Measurements from ENCODE around the gene NLRC3. TPM values are rescaled to one million over a fixed set of nuclear protein-coding genes. Genes with fewer than 3 reads are reported as not detected.
A peak's percentile ranks its signal among the peaks of the same experiment; 100 is the strongest.

The NLRC3 gene
- total RNA-seq, 1 donor from 2014 or later = 22.2 TPM

DNA sequence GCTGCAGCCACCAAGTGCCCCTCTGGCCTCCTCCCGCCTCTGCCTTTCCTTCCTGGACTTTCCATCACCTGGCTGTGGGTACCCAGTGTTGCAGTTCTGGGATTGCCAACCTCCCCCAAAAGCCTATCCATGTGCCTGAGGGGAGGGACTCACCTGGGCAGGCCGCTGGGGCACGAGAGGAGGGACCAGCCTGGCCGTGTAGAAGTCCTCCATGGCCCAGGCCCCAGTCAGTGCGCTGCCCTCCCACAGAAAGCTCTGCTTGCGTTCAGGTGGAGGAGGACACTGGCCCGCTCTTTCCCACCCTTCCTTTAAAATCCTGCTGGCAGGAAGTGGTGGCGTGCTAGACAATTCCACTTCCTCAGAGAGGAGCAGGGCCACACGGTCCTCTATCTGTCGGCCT lies 20.0 kb upstream of the NLRC3 start:
- no peaks in the 10 kb centered on the region for H3K9me3 Mint-ChIP-seq
- H3K4me1 Mint-ChIP-seq = no peaks in the 10 kb centered on the region
- H3K36me3 Mint-ChIP-seq (ENCODE audit: low read depth) = peaks cover 38% of the 10 kb centered on the region
- CTCF ChIA-PET = no interaction called here
- H3K27me3 Mint-ChIP-seq = no peaks in the 10 kb centered on the region
- DNase-seq (no peak), ATAC-seq (ENCODE audit: low read depth) (no peak)
- POLR2A ChIA-PET = no interaction called here
- no peak overlapping the region for H3K27ac Mint-ChIP-seq
- TF ChIP-seq, protein P1, sequence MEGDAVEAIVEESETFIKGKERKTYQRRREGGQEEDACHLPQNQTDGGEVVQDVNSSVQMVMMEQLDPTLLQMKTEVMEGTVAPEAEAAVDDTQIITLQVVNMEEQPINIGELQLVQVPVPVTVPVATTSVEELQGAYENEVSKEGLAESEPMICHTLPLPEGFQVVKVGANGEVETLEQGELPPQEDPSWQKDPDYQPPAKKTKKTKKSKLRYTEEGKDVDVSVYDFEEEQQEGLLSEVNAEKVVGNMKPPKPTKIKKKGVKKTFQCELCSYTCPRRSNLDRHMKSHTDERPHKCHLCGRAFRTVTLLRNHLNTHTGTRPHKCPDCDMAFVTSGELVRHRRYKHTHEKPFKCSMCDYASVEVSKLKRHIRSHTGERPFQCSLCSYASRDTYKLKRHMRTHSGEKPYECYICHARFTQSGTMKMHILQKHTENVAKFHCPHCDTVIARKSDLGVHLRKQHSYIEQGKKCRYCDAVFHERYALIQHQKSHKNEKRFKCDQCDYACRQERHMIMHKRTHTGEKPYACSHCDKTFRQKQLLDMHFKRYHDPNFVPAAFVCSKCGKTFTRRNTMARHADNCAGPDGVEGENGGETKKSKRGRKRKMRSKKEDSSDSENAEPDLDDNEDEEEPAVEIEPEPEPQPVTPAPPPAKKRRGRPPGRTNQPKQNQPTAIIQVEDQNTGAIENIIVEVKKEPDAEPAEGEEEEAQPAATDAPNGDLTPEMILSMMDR (IDR thresholded peaks at IDR 0.05) = no peak
- intact Hi-C loops (cut with micrococcal nuclease) = no loop called here
- H3K4me3 Mint-ChIP-seq = no peak overlapping the region

DNA sequence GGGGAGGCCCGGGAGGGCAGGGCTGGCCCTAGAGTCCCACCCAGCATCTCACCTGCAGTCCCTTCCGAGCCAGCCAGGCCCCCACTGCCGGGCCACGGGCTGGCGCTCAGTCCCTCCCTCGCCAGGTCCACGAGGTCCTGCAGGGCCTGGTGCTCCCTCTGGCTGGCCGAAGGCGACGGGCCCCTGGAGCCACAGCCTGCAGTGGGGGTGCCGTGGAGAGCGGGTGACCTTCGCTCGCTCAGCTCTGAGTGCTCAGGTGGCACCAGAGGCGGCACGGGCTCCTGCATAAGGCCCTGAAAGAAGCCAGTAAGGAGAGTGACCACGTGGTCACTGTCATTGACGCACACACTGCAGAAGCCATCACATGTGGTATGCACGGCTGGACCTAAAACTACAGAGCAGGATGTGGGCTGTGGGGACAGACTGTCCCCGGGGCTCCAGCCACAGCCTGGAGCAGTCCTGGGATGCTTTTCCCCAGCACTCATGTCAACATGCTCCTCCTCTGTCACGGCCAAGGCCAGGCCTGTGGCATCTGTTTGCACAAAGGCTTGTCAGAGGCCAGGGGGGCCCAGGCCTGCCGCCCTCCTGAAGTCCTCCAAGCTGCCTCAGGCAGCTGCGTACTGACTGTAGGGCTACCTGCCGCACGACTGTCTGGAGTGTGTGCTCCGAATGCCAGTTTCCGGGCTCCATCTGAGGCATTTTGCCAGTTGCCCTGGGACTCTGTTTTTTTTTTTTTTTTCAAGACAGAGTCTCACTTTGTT lies 19.1 kb upstream of the NLRC3 start:
- CTCF ChIA-PET = no interaction called here
- no peak for ATAC-seq (ENCODE audit: low read depth)
- no peaks in the 10 kb centered on the region for H3K9me3 Mint-ChIP-seq

DNA sequence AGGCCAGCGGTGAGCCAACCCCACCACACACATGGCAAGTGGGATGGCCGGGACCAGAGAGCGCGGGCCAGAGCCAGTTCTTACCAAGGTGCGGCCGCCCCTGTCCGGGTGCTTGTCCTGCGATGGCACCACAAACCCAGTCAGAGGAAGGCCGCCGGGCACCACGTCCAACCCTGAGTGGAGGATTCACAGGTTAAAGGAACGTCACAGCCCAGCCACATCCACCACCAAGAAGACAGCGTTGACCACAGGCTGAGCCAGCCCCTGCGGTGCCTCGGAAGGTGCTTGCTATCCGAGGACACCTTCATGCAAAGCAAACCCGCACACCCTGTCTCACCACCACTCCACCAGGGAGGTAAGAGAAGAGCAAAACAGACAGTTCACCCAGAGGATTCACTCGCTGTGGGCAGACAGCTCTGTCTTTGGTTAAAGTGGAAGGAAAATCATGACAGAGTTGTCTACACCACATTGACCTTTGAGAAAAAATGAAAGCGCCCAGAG lies 18.4 kb upstream of the NLRC3 start:
- TF ChIP-seq, protein P1 (IDR thresholded peaks at IDR 0.05) = no peak
- intact Hi-C loops (cut with micrococcal nuclease) = no loop called here
- Mint-ChIP-seq H3K27ac (peak overlapping the region; percentile 19), H3K4me3 (no peak overlapping the region), H3K36me3 (ENCODE audit: low read depth) (peaks cover 37% of the 10 kb centered on the region), H3K9me3 (no peaks in the 10 kb centered on the region), H3K4me1 (no peaks in the 10 kb centered on the region), H3K27me3 (no peaks in the 10 kb centered on the region)
- DNase-seq = no peak
- no peak for ATAC-seq (ENCODE audit: low read depth)
- ChIA-PET POLR2A (no interaction called here), CTCF (no interaction called here)

More for the DNA sequence above, 19.1 kb upstream of the NLRC3 start:
- Mint-ChIP-seq H3K27ac (no peak overlapping the region), H3K36me3 (ENCODE audit: low read depth) (peaks cover 38% of the 10 kb centered on the region), H3K4me1 (no peaks in the 10 kb centered on the region), H3K27me3 (no peaks in the 10 kb centered on the region), H3K4me3 (no peak overlapping the region)
- POLR2A ChIA-PET = no interaction called here
- TF ChIP-seq, protein P1 (IDR thresholded peaks at IDR 0.05) = no peak
- intact Hi-C loops (cut with micrococcal nuclease) = no loop called here
- no peak for DNase-seq

DNA sequence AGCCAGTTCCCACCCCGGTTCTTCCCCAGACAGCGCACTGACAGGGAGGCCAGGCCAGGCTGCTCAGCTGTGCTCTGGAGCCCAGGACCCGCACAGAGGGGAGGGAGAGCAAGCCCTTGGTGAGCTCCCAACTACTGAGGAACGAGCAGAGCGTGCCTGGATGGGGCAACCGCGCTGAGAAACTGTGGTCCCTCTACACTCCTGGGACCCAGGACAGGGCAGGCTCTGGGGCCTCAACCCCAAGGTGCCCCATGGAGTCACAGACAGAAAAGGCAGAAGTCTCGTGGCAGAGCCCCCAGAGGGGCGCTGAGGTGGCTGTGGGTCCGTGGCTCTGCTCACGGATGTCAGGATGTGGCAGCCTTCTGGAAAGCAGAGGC lies 17.9 kb upstream of the NLRC3 start:
- ChIA-PET CTCF (no interaction called here), POLR2A (interaction anchor here (1.1 kb wide), 1 partner anchor 9 kb away, joined by 3 read pairs; no protein-coding TSS in a partner anchor)
- no peak for DNase-seq
- H3K27me3 Mint-ChIP-seq = no peaks in the 10 kb centered on the region
- intact Hi-C loops (cut with micrococcal nuclease) = no loop called here
- peaks cover 39% of the 10 kb centered on the region for H3K36me3 Mint-ChIP-seq (ENCODE audit: low read depth)
- H3K9me3 Mint-ChIP-seq = no peaks in the 10 kb centered on the region
- no peak overlapping the region for H3K27ac Mint-ChIP-seq
- no peak overlapping the region for H3K4me3 Mint-ChIP-seq
- no peaks in the 10 kb centered on the region for H3K4me1 Mint-ChIP-seq
- TF ChIP-seq, protein P1 (IDR thresholded peaks at IDR 0.05) = no peak
- no peak for ATAC-seq (ENCODE audit: low read depth)

DNA sequence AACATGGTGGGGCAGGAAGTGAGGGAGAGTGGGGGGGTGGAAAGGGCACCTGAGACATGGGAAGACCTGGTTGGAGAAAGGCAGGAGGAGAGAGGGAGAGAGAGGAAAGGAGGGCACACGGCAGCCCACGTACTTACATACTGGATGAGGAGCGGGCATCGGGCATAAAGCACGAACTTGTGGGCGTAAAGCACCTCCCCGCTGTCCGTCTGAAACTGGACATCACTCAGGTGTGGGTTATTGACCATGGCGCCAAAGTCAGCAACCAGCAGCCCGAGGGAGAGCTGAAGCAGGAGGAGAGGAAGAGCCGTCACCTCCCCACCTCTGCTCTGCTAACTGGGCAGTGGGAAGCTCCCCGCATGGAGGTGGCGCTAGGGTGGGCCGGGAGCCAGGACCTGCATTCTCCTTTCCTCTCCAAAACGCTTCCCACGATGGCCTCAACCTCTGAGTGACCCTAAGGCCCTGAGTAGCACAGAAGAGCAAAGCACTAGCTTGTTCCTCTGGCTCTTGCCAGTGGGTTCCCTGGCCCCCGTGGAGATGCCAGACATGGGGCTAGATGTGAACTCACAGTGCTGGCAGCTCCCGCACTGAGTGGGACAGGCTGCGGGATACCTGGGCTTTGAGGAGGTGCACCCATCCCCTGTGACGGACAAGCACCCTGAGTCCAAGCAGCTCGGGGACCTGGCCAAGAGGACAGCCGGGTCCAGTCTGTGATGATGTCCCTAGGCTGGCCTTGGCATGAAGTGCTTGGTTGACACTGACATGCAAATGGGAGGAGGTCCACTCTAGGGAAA lies 17.3 kb upstream of the NLRC3 start:
- H3K27ac Mint-ChIP-seq = no peak overlapping the region
- TF ChIP-seq, protein P1 (IDR thresholded peaks at IDR 0.05) = no peak
- ChIA-PET POLR2A (interaction anchor here (0.6 to 1.1 kb wide), 2 partner anchors 8 to 44 kb away, joined by 3 to 6 read pairs; no protein-coding TSS in a partner anchor), CTCF (no interaction called here)
- DNase-seq (no peak), ATAC-seq (ENCODE audit: low read depth) (no peak)
- peaks cover 35% of the 10 kb centered on the region for H3K36me3 Mint-ChIP-seq (ENCODE audit: low read depth)
- H3K27me3 Mint-ChIP-seq = no peaks in the 10 kb centered on the region
- no peaks in the 10 kb centered on the region for H3K4me1 Mint-ChIP-seq
- no peak overlapping the region for H3K4me3 Mint-ChIP-seq
- no peaks in the 10 kb centered on the region for H3K9me3 Mint-ChIP-seq
- intact Hi-C loops (cut with micrococcal nuclease) = no loop called here
